Stimulated activated CD8-positive, alpha-beta memory T cell treated with anti-CD3 and anti-CD28 coated beads, Interleukin-15, amount 100 ng/mL, for 24 hours (primary cell): Measurements from ENCODE around the gene NFYC.
"Not testable (repeated sequence)": the region's sequence is repeated elsewhere in the genome, so short reads cannot be mapped to it uniquely, and the experiment has no call there.

Experiments used
- DNase-seq: peaks from one replicate; pipeline ENCODE4 v3.0.0-alpha.2; 2020; ENCODE audit warnings: low read depth

The NFYC gene

DNA sequence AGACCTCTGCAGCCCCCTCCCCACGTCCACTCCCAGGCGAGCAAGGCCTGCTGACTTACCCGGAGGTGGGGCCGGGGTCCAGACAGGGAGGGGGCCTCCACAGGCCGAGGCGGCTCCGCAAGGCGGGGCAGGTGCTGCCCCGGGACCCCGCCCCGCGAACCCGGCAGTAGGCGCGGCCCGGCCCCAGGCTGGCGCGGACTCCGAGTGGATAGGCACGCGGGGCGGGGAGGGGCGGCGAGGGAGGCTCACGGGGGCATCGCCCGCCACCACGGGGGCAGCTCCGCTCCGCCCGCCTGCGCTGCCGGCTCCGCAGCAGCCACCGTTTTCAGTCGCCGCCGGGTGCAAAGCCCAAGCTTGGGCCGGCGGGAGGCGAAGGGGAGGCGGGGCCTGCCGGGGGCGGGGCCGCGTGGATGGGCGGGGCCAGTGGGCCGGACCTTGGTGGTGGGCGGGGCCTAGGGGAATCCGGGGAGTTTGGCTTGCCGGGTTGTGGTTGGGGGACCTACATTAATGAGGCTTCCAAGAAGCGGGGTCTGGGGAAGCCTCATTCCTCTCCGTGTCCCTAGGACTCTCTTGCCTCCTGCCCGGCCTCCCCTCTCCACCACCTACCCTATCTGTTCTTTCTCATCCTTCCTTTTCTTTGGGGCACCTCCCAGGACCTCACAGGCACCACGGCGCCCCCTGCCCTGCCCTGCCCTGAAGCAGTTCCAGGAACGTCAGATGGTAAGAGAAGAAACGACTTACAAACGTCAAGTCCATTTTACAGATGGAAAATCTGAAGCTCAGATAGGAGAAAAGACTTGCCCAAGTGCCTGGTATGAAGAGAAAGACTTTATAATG lies 26.0 kb upstream of the NFYC start, which contains the start of gene RIMS3:
RIMS3 (minus strand) TSS at position 348 of the 837 bp plus-strand sequence. CDS start 23,757 bp downstream, outside the sequence.
- DNase-seq, result peak; percentile 84

DNA sequence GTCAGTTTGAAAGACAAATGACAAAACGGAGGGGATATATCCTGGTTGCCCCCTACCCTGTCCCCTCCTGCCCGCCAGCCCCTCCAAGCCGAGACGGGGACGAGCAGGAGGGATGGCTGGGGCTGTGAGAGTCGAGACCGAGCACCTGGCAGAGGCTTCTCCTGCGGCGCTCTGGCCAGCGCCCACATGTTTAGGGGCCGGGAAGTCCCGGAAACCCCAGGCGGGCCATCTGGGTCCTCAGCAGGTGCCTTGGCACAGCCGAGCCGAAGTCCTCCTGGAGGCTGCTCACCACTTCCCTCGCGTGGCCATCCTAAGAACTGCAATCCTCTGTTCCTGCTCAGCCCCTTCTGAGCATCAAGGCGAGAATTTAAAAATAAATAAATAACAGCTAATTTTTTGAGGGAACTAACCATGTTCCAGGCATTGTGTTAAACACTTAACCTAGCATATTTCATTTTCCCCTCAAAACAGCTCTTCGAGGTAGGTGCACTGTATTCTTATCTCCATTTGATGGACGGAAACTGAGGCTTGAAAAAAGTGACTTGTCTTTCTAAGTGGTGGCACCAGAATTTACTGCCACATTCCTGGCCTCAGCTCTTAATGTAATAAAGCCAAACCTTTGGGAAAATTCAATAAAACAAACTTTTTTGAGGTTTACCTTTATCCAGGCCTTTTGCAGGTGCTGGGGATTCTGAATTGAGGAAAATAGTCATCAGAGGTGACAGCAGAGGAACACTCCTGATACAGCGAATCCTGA lies 22.6 kb upstream of the NFYC start:
- peak; percentile 78 for DNase-seq

DNA sequence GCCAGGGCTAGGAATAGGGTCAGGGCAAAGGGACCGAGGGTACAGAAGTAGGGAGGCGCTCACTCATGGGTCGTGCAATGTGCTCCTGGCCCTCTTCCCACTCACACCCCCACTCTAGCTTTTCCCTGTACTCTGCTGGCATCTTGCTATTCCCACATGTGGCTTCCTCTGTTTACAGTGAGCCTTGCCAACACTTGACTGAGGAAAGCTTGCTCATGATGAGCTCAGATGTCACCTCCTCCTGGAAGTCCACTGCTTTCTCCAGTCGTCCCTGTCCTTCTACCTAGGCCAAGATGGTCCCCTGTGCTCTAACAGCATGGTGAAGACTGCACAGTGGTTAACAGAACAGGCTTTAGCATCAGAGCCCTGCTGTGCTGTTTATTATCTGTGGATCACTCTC lies 18.1 kb upstream of the NFYC start:
- no peak for DNase-seq

- DNase-seq, result no peak
These were observed 15.0 kb upstream of the NFYC start for GRCh38 chr1:40676501-40676900.

DNA sequence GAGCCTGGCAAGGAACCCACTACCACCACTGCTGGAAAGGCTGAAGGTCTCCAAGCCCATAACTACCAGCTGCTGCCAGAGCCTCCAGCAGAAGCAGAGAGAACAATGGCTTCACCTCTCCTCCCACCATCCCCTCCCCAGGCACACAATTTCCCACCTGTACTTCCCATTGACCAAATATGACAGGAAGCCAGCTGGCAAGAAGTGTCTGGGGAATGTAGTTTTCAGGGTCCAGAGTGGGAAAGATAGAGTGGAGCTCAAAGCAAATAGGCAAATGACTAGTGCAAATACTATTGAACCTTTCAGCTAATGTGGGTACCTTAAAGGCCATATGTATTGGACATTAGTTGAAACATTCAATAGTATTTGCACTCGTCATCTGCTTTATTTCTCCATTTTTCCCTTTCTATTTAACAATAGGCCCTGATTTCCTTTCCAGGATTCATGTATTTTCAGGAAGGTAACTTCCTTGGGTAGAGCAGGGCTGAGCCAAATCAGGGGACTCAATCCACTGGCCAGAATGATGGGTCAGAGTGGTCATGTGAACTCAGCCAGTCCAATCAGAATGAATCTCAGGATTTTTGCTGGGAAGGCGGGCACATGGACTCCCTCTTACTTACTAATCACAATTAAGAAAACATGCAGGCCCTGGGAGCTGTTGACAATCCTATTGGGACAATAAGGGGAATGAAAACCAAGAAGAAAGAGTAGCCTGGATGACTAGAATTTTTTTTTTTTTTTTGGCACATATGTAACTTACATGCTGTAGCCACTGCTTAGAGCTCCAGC lies 12.1 kb upstream of the NFYC start:
- DNase-seq, result no peak

DNA sequence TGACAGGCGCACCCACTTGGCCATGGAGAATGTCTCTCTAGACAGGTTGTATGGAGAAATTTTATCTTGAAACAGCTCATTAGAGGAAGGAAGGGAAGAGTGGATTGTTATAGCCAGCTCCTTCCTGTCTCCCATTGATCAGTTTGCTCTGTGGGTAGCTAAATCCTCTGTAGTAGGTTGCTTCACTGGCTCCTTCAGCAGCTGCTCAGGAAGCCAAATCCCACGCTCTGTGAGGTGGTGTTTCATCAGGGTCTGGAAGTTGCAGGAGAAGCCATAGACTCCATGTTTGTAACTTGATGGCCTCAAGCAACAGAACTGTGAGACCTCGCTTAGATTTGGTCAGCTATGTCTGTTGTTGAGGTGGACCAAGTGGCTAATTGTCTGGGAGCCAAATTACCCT lies 6.8 kb upstream of the NFYC start:
- DNase-seq, result no peak

DNA sequence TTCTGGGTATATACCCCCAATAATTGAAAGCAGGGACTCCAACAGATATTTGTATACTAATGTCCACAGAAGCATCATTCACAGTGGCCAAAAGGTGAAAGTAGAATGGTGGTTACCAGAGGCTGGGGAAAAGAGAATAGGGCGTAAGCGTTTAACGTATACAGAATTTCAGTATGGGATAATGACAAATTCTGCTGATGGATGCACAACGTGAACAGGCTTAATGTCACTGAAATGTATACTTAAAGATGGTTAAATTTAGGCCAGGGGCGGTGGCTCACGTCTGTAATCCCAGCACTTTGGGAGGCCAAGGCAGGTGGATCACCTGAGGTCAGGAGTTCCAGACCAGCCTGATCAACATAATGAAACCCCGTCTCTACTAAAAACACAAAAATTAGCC lies 4.4 kb upstream of the NFYC start:
- no peak for DNase-seq

DNA sequence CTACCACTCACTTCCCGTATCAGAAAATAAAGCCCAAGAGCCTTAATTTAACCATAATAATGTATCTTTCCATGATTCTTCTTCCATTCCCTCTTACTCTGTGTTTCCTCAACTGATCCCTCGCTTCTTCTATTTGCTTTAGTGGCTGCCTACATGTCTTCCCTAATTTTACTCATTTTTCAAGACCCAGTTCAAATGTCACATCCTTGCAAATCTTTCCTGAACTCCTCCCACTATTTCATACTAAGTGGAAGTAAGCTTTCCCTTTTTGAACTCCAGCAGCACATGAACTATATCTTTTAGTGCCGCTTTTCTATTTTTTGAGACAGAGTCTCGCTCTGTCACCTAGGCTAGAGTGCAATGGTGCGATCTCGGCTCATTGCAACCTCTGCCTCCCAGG lies 3.8 kb upstream of the NFYC start:
- no peak for DNase-seq

GRCh38 chr1:40689737-40690136 lies 1.8 kb upstream of the NFYC start:
- no peak for DNase-seq

GRCh38 chr1:40690771-40691537 lies 550 bp upstream of the NFYC start:
- no peak for DNase-seq

- DNase-seq, result no peak
These were observed 958 bp downstream of the NFYC start for GRCh38 chr1:40692429-40692895.

DNA sequence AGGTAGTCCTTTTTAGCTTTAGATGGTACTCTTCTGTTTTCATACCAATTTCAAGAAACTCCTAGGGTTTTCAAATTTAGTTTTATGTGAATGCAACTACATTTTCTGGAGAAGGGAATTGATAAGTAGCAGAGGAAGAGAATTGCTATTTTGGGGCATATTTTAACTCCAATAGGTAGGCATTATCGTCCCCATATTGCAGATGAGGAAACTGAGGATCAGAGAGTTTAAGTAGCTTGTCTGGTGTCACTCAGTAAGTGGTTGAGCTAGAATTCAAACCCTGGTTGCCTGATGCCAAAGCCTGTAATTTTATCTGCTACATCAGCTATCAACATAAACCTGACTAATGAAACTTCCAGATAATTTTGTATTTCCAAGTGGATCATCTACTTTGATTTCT lies 1.9 kb downstream of the NFYC start:
- DNase-seq, result no peak

DNA sequence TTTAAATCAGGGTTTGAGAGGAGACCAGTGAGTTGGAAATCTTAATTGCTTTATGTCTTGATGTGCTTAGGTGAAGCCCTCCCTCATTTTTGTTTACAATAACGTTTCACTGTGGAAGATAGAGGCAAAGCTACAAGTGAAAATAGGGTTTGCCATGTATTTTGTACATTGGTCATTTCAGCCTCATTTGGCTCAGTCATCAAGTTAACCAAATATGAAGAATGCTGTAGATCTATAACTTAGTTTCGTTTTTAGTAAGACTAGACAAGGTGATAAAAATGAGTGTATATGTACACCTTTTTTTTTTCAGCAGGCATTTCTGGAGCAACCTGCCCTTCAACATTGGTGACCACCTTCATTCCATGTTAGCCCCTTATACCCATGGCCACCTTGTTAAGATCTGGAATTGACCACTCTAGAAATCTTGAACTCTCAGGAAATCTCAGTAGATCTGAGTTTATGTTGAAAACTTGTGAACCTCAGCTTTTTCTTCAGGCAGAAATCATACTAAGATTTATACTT lies 2.9 kb downstream of the NFYC start:
- no peak for DNase-seq

DNA sequence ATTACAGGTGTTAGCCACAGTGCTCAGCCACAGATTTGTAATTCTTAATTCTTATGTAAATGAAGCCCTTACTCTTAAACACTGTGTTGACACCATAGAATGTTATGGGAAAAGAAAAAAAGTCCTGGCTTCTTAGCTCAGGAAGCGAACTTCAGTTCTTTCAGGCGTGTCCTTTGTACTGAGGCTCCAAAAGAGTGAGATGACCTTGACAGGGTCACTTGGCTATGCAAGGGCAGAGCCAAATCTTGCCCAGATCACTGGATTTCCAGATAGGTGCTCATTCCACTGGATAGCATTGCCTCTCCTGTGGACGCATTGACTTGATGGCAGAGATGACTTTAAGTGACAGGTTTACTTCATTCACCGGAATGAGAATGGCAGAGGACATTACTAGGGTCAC lies 4.8 kb downstream of the NFYC start:
- DNase-seq, result no peak

- no peak for DNase-seq
These were observed 5.9 kb downstream of the NFYC start for GRCh38 chr1:40697436-40697835.

DNA sequence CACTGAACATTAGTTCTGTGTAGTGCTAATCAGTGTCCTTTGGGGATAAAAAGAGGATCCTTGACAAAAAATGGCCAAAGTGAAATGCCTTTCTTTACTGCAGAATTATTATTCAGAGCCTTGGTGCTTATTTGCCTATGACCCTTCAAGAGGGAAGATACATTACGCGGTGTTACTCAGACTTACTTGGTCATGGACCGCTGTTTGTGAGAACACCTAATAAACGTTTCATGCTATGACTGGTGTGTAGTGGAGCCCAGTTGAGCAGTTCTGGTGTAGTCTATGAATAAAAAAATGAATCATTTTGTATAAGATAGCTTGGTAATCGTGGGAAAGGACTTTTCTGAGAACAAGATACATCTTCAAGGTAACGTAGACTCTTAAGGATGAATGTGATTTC lies 8.3 kb downstream of the NFYC start:
- no peak for DNase-seq

DNA sequence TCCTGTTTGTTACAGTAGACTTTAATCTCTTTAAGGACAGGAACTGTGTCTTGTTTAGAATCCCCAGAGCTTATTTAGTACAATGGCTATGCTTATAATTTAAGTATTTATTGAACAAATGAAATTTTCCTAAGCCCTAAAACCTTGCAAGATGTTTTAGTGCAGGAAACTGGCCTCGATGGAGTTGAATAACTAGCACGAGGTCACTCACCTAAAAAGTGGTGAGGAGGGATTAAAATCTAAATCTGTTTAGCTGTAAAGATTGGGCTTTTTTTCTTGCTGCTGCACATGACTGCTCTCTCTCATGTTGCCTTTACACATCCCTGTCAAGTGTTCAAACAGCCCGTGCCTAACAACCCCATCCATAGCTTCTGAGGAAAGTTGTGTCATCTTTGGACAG lies 10.2 kb downstream of the NFYC start:
- no peak for DNase-seq

DNA sequence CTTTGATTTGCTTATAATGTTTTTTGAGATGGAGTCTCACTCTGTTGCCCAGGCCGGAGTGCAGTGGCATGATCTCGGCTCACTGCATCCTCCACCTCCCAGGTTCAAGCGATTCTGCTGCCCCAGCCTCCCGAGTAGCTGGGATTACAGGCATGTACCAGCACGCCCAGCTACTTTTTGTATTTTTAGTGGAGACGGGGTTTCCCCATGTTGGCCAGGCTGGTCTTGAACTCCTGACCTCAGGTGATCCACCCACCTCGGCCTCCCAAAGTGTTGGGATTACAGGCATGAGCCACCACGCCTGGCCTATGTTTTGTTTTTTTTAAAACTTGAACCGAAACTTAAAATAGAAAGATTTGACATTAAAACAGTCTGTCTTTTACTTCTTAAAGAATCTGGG lies 11.3 kb downstream of the NFYC start:
- DNase-seq, result not testable (repeated sequence)

DNA sequence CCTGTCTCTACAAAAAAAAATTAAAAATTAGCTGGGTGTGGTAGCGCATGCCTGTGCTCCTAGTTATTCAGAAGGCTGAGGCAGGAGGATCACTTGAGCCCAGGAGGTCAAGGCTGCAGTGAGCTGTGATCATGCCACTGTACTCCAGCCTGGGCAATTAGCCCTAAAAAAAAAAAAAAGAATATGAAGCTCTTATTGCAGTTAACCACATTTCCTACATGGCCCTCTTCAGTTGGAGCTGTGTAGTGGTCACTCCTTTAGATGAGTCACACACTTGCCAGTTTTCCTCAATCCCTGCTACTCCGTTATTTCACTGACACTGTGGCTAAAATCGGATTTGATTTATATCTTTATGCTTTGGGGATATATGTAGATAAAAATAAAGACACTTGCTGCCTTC lies 11.8 kb downstream of the NFYC start:
- DNase-seq, result no peak

DNA sequence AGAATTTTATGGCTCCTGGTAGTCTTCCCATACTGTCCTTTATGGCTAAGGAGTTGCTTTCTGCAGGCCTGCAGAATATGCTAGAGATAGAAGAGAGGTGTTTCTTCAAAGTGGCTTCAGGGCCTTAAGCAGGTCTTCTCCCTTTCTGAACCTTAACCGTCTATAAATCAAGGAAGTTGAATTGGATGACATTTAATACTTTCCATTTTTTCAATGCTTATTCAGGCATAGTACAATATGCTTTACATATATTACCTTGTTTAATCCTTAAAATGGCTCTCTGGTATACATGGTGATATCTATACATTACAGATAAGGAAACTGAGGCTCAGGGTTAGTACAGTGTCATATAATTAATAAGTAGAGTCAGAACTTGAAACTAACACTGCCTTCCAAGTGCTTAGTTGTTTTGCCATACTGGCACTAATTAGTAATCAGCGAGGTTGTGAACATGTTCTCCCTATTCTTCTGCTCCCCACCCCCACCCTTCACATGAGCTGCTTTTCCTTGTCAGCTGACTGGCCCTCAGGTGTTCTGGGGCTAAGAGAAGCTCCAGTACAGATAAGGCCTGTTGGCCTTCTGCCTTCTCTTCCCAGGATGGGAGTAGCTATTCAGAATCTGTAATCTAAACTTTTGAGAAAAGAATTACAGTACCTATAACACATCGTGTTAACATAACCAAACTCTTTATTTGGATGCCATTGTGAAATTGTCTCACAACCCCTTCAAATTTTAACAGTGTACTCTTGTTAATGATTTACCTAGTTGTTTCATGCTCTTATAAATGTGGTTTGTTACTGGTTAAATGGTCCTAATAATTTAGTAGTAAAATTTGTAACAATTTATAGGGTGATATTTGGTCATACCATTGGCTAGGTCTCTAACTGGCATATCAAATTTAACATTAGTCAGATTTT lies 13.6 kb downstream of the NFYC start:
- DNase-seq, result no peak
